ENCODE results near the gene GAS6.
A peak's percentile ranks its signal among the peaks of the same experiment; 100 is the strongest.
"Not testable (repeated sequence)": the region's sequence is repeated elsewhere in the genome, so short reads cannot be mapped to it uniquely, and the experiment has no call there.

The GAS6 gene

GRCh38 chr13:113863524-113864272 is at the start of gene GAS6:
GAS6 (minus strand) TSS chr13:113864076; CDS start chr13:113863920, 156 bp downstream.
- Histone ChIP-seq H3K4me3 (ENCODE audit: low read depth in 1 of 2, low read length in 2 of 2) (peak within 1 kb of the TSS; percentile 79 to 85), H3K27me3 (ENCODE audit: control insufficient read depth in 1 of 2, insufficient read depth in 2 of 2, low read length in 2 of 2) (peaks cover 0 to 3% of the 10 kb centered on the region in 2 donors), H3K36me3 (ENCODE audit: control insufficient read depth in 1 of 2, insufficient read depth in 2 of 2, low read length in 2 of 2) (peaks cover 0 to 8% of the 10 kb centered on the region in 2 donors), H3K4me1 (ENCODE audit: control insufficient read depth in 1 of 2, insufficient read depth in 2 of 2, low read length in 2 of 2) (peaks cover 40 to 47% of the 10 kb centered on the region in 2 donors), H3K27ac (ENCODE audit: low read depth, low read length) (peak within 1 kb of the TSS; percentile 66), H3K9me3 (ENCODE audit: control insufficient read depth in 1 of 2, low read length in 2 of 2) (no peaks in the 10 kb centered on the region), H3K9ac (ENCODE audit: low read depth in 1 of 2, low read length in 2 of 2) (peak within 1 kb of the TSS; percentile 64 to 65)

GRCh38 chr13:113913408-113913807 is 49.5 kb upstream of the GAS6 start:
- not testable (repeated sequence) for H3K27ac ChIP-seq (ENCODE audit: low read depth, low read length); H3K9me3 ChIP-seq (ENCODE audit: control insufficient read depth in 1 of 2, low read length in 2 of 2); H3K4me3 ChIP-seq (ENCODE audit: low read depth in 1 of 2, low read length in 2 of 2); H3K9ac ChIP-seq (ENCODE audit: low read depth in 1 of 2, low read length in 2 of 2); H3K36me3 ChIP-seq (ENCODE audit: control insufficient read depth in 1 of 2, insufficient read depth in 2 of 2, low read length in 2 of 2)
- H3K4me1 ChIP-seq (ENCODE audit: control insufficient read depth in 1 of 2, insufficient read depth in 2 of 2, low read length in 2 of 2): peaks cover 8 to 12% of the 10 kb centered on the region in 2 donors
- H3K27me3 ChIP-seq (ENCODE audit: control insufficient read depth in 1 of 2, insufficient read depth in 2 of 2, low read length in 2 of 2): peaks cover 8 to 28% of the 10 kb centered on the region in 2 donors

- Histone ChIP-seq H3K36me3 (ENCODE audit: control insufficient read depth in 1 of 2, insufficient read depth in 2 of 2, low read length in 2 of 2) (no peaks in the 10 kb centered on the region), H3K4me1 (ENCODE audit: control insufficient read depth in 1 of 2, insufficient read depth in 2 of 2, low read length in 2 of 2) (peaks cover 16 to 20% of the 10 kb centered on the region in 2 donors), H3K27ac (ENCODE audit: low read depth, low read length) (no peak overlapping the region), H3K9ac (ENCODE audit: low read depth in 1 of 2, low read length in 2 of 2) (no peak overlapping the region), H3K4me3 (ENCODE audit: low read depth in 1 of 2, low read length in 2 of 2) (no peak overlapping the region), H3K9me3 (ENCODE audit: control insufficient read depth in 1 of 2, low read length in 2 of 2) (no peaks in the 10 kb centered on the region), H3K27me3 (ENCODE audit: control insufficient read depth in 1 of 2, insufficient read depth in 2 of 2, low read length in 2 of 2) (peaks cover 8 to 28% of the 10 kb centered on the region in 2 donors)
Observed at GRCh38 chr13:113912596-113912995, 48.7 kb upstream of the GAS6 start.

GRCh38 chr13:113907635-113908617 is 44.0 kb upstream of the GAS6 start:
- Histone ChIP-seq H3K27me3 (ENCODE audit: control insufficient read depth in 1 of 2, insufficient read depth in 2 of 2, low read length in 2 of 2) (no peaks in the 10 kb centered on the region), H3K27ac (ENCODE audit: low read depth, low read length) (no peak overlapping the region), H3K4me1 (ENCODE audit: control insufficient read depth in 1 of 2, insufficient read depth in 2 of 2, low read length in 2 of 2) (peaks cover 23 to 29% of the 10 kb centered on the region in 2 donors), H3K36me3 (ENCODE audit: control insufficient read depth in 1 of 2, insufficient read depth in 2 of 2, low read length in 2 of 2) (no peaks in the 10 kb centered on the region), H3K9ac (ENCODE audit: low read depth in 1 of 2, low read length in 2 of 2) (no peak overlapping the region), H3K9me3 (ENCODE audit: control insufficient read depth in 1 of 2, low read length in 2 of 2) (no peaks in the 10 kb centered on the region), H3K4me3 (ENCODE audit: low read depth in 1 of 2, low read length in 2 of 2) (peak overlapping the region; percentile 15 to 18)

GRCh38 chr13:113906571-113906970 is 42.7 kb upstream of the GAS6 start:
- Histone ChIP-seq H3K9me3 (ENCODE audit: control insufficient read depth in 1 of 2, low read length in 2 of 2) (no peaks in the 10 kb centered on the region), H3K36me3 (ENCODE audit: control insufficient read depth in 1 of 2, insufficient read depth in 2 of 2, low read length in 2 of 2) (no peaks in the 10 kb centered on the region), H3K4me3 (ENCODE audit: low read depth in 1 of 2, low read length in 2 of 2) (no peak overlapping the region), H3K9ac (ENCODE audit: low read depth in 1 of 2, low read length in 2 of 2) (no peak overlapping the region), H3K27ac (ENCODE audit: low read depth, low read length) (no peak overlapping the region), H3K4me1 (ENCODE audit: control insufficient read depth in 1 of 2, insufficient read depth in 2 of 2, low read length in 2 of 2) (peaks cover 23 to 29% of the 10 kb centered on the region in 2 donors), H3K27me3 (ENCODE audit: control insufficient read depth in 1 of 2, insufficient read depth in 2 of 2, low read length in 2 of 2) (no peaks in the 10 kb centered on the region)

GRCh38 chr13:113905942-113906341 is 42.1 kb upstream of the GAS6 start:
- Histone ChIP-seq H3K27me3 (ENCODE audit: control insufficient read depth in 1 of 2, insufficient read depth in 2 of 2, low read length in 2 of 2) (no peaks in the 10 kb centered on the region), H3K27ac (ENCODE audit: low read depth, low read length) (no peak overlapping the region), H3K4me1 (ENCODE audit: control insufficient read depth in 1 of 2, insufficient read depth in 2 of 2, low read length in 2 of 2) (peaks cover 23 to 29% of the 10 kb centered on the region in 2 donors), H3K9me3 (ENCODE audit: control insufficient read depth in 1 of 2, low read length in 2 of 2) (no peaks in the 10 kb centered on the region), H3K4me3 (ENCODE audit: low read depth in 1 of 2, low read length in 2 of 2) (no peak overlapping the region), H3K36me3 (ENCODE audit: control insufficient read depth in 1 of 2, insufficient read depth in 2 of 2, low read length in 2 of 2) (no peaks in the 10 kb centered on the region), H3K9ac (ENCODE audit: low read depth in 1 of 2, low read length in 2 of 2) (no peak overlapping the region)

- no peak overlapping the region for H3K4me3 ChIP-seq (ENCODE audit: low read depth in 1 of 2, low read length in 2 of 2)
- no peaks in the 10 kb centered on the region for H3K36me3 ChIP-seq (ENCODE audit: control insufficient read depth in 1 of 2, insufficient read depth in 2 of 2, low read length in 2 of 2)
- H3K27me3 ChIP-seq (ENCODE audit: control insufficient read depth in 1 of 2, insufficient read depth in 2 of 2, low read length in 2 of 2): no peaks in the 10 kb centered on the region
- no peak overlapping the region for H3K9ac ChIP-seq (ENCODE audit: low read depth in 1 of 2, low read length in 2 of 2)
- H3K9me3 ChIP-seq (ENCODE audit: control insufficient read depth in 1 of 2, low read length in 2 of 2): no peaks in the 10 kb centered on the region
- H3K4me1 ChIP-seq (ENCODE audit: control insufficient read depth in 1 of 2, insufficient read depth in 2 of 2, low read length in 2 of 2): peaks cover 23 to 29% of the 10 kb centered on the region in 2 donors
- no peak overlapping the region for H3K27ac ChIP-seq (ENCODE audit: low read depth, low read length)
Observed at GRCh38 chr13:113905018-113905417, 41.1 kb upstream of the GAS6 start.

- no peak overlapping the region for H3K27ac ChIP-seq (ENCODE audit: low read depth, low read length)
- no peaks in the 10 kb centered on the region for H3K36me3 ChIP-seq (ENCODE audit: control insufficient read depth in 1 of 2, insufficient read depth in 2 of 2, low read length in 2 of 2)
- H3K9me3 ChIP-seq (ENCODE audit: control insufficient read depth in 1 of 2, low read length in 2 of 2): no peaks in the 10 kb centered on the region
- no peaks in the 10 kb centered on the region for H3K27me3 ChIP-seq (ENCODE audit: control insufficient read depth in 1 of 2, insufficient read depth in 2 of 2, low read length in 2 of 2)
- peaks cover 23 to 29% of the 10 kb centered on the region in 2 donors for H3K4me1 ChIP-seq (ENCODE audit: control insufficient read depth in 1 of 2, insufficient read depth in 2 of 2, low read length in 2 of 2)
- no peak overlapping the region for H3K9ac ChIP-seq (ENCODE audit: low read depth in 1 of 2, low read length in 2 of 2)
- H3K4me3 ChIP-seq (ENCODE audit: low read depth in 1 of 2, low read length in 2 of 2): no peak overlapping the region
Observed at GRCh38 chr13:113904411-113904810, 40.5 kb upstream of the GAS6 start.

- no peak overlapping the region for H3K9ac ChIP-seq (ENCODE audit: low read depth in 1 of 2, low read length in 2 of 2)
- H3K27me3 ChIP-seq (ENCODE audit: control insufficient read depth in 1 of 2, insufficient read depth in 2 of 2, low read length in 2 of 2): no peaks in the 10 kb centered on the region
- H3K9me3 ChIP-seq (ENCODE audit: control insufficient read depth in 1 of 2, low read length in 2 of 2): no peaks in the 10 kb centered on the region
- no peaks in the 10 kb centered on the region for H3K36me3 ChIP-seq (ENCODE audit: control insufficient read depth in 1 of 2, insufficient read depth in 2 of 2, low read length in 2 of 2)
- no peak overlapping the region for H3K4me3 ChIP-seq (ENCODE audit: low read depth in 1 of 2, low read length in 2 of 2)
- no peak overlapping the region for H3K27ac ChIP-seq (ENCODE audit: low read depth, low read length)
- peaks cover 20 to 27% of the 10 kb centered on the region in 2 donors for H3K4me1 ChIP-seq (ENCODE audit: control insufficient read depth in 1 of 2, insufficient read depth in 2 of 2, low read length in 2 of 2)
Observed at GRCh38 chr13:113903912-113904311, 40.0 kb upstream of the GAS6 start.
